ENCODE results near the gene SELENOO.

- no peak for TF ChIP-seq CTCF (IDR thresholded peaks at IDR 0.05)
- TF ChIP-seq POLR2AphosphoS5 (IDR thresholded peaks at IDR 0.05; ENCODE audit: low read depth, low read length): no peak
- no peak for TF ChIP-seq SIN3A (IDR thresholded peaks at IDR 0.05; ENCODE audit: borderline replicate concordance, insufficient read depth, low read depth, low read length)
- TF ChIP-seq REST (IDR thresholded peaks at IDR 0.05; ENCODE audit: insufficient read depth in 1 of 2, low read depth in 2 of 2, low read length in 1 of 2): no peak
- TF ChIP-seq TCF7L2 (IDR thresholded peaks at IDR 0.05; ENCODE audit: low read depth, low read length): no peak
Observed at GRCh38 chr22:50176850-50177536, 23.8 kb upstream of the SELENOO start.
